ENCODE data around the gene ZNF655.
A peak's percentile ranks its signal among the peaks of the same experiment; 100 is the strongest.
"Not testable (repeated sequence)": the region's sequence is repeated elsewhere in the genome, so short reads cannot be mapped to it uniquely, and the experiment has no call there.

ZNF655 gene

GRCh38 chr7:99561737-99562051 is 3.3 kb downstream of the ZNF655 start:
- no peak for DNase-seq

DNA sequence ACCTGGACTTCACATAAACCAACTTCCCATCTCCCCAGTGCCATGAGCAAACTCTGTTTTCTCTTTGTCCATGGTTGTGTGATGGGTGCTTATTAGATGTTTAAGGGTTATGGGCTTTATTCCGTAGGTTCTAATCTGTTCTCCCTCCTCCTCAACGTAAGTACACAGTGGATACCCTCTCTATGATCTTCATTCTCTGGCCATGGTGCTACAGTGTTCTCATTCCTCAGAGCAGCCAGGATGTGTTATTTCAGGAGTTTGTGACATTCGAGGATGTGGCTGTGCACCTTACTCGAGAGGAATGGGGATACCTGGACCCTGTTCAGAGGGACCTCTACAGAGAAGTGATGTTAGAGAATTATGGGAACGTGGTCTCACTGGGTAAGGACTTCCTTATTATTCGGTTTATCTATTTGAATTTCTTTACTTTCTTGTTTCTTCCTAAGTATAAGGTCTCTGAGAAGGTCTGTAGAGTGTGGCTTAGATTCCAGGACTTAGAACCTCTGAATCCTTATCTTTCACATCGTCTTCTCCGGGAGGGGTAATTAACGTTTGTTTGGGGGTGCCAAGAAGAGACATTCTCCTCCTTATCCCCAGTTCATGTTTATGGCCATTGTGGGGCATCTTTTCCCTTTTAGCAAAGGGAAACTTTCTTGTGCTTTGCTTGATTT is 3.8 kb downstream of the ZNF655 start:
- DNase-seq = no peak

- peak; percentile 64 for DNase-seq
Observed at GRCh38 chr7:99562832-99563231, 4.4 kb downstream of the ZNF655 start.

DNA sequence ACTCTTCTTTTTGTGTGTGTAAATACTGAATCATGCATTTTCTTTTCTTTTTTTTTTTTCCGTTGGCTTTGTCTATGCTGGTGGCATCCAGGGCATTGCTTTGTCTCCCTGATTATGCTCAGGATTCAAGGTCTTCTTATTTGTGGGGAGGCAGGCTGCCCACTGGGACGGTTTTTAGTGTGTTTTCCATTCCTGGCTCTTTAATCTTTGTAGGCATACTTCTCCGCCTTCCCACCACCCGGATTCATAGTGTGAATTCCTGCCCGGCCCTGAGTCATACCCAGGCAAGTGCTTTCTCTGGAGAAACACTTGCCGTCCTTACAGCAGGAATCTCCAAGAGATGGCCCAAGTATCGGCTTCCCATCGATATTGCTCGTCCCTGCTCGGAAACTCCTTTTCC is 5.2 kb downstream of the ZNF655 start:
- no peak for DNase-seq

- DNase-seq = not testable (repeated sequence)
Observed at GRCh38 chr7:99568770-99569169, 10.3 kb downstream of the ZNF655 start.

DNA sequence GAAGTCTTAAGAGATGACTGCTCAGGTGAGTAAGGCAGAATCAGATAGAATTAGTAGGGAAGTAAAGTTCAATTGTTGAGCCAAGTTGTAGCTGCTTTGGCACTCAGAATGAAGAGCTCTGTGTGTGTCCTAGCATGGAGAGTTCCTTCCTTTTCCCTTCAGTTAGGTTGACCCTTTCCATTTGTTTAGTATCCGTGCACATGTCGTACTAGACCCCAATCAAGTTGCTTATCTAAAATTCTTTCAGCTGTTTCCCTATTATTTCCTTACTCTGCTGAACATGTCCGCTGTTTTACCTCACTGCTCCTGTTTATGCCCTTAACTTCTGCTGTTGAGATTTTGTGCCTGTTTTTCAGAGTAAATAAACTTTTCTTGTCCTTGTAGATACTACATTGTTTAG is 13.3 kb downstream of the ZNF655 start:
- DNase-seq = no peak

DNA sequence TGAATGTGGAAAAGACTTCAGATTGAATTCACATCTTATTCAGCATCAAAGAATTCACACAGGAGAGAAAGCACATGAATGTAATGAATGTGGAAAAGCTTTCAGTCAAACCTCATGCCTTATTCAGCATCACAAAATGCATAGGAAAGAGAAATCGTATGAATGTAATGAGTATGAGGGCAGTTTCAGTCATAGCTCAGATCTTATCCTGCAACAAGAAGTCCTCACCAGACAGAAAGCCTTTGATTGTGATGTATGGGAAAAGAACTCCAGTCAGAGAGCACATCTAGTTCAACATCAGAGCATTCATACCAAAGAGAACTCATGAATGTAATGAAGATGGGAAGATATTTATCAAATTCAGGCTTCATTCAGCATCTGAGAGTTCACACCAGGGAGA is 14.8 kb downstream of the ZNF655 start:
- DNase-seq = no peak

DNA sequence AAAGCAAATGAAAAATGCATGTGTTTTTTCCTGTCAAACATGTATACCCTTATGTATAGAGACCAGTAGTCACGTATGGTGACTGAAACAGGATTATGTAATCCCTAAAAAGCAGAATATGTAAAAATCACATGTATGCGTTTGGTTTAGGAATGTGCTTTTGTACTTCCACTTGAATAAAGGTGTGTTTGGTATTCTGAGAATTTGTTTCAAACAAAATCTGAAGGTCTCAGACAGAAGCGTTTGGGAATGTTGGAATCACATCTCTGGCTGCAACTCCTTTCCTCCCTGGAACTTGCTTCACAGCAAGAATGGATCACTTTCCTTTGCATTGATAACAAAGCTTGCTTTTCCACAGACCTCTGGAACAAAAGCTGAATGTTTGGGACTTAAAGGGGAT is 17.8 kb downstream of the ZNF655 start:
- DNase-seq = no peak

DNA sequence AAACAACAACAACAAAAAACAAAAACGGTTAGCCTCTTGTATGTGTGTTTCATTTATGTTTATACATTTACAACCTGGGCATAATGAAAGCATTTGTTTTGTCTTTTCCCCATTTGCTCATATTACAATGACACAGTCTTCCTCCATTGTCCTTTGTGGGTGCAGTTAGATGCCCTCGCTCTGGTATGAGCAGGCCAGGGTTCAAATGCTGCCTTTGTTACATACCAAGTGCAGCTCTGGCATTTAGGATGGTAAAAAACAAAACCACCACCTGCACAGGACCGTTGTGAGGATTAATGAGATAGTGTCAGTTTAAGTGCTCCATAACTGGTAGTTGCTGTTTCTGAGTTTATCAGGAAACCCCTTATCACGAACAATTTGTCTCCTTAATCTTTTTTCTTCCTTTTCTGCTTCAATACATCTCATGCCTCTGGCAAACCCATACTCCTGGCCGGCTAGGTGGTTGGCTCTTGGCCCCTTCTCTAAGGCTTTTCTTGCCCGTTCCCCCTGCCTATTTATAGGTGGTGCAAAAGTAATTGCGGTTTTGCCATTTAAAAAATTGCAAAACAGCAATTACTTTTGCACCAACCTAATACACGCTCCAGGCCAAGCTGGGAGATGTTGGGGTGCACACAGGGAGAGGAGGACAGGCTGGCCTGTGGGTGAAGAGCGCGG is 21.0 kb downstream of the ZNF655 start:
- DNase-seq = no peak

DNA sequence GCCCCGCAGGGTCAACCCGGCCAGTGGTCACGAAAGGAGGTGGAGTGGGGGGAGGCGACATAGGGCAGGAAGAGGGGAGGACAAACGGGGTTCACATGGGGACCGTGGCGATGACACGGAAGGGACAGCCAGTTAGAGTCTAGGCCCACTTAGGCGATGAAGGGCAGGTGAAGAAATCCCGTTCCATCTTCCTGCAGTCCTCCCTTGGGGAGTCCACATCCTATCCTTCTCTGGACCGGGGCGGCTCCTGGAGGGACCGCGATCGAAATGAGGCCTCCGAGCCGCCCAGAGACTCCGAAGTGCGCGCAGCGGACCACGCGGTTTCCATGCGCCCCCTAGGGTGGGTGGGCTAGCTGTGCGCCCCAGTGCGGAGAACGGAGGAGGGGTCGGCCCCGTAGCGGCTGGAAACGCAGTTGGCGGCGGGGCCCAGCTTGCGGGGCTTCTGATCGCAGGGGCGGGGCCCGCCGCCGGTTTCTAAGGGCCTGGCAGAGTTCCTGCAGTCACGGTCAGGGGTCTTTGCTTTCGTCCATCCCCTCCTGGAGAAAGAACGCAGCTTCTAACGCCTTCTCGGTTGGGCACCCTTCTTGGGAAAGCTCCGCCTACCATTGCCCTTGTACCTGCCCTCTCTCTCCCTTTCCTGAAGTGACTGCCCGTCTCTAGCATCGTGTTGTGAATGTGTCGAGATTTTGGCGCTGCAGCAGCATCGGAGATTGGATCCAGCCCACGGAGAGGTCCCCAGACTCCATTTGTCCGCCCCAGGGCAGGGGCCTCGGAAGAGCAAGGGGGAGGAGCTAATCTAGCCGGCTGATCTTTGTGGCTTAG is 21.7 kb downstream of the ZNF655 start:
- DNase-seq = peak; percentile 72

- DNase-seq = not testable (repeated sequence)
Observed at GRCh38 chr7:99580778-99581332, 22.4 kb downstream of the ZNF655 start.

DNA sequence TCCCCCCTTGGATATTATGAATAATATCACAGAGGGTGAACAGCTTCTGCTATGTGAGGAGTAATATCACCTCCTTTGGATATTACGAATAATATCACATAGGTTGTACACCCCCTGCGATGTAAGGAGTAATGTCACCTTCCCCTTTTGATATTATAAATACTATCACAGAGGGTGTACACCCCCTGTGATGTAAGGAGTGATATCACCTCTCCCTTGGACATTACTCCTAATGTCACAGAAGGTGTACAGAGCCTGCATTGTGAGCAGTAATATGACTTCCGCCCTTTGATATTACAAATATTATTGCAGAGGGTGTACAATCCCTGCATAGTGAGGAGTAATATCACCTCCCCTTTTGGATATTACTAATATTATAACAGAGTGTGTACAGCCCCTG is 30.4 kb downstream of the ZNF655 start:
- no peak for DNase-seq

- DNase-seq = no peak
Observed at GRCh38 chr7:99594948-99595745, 36.7 kb downstream of the ZNF655 start.

DNA sequence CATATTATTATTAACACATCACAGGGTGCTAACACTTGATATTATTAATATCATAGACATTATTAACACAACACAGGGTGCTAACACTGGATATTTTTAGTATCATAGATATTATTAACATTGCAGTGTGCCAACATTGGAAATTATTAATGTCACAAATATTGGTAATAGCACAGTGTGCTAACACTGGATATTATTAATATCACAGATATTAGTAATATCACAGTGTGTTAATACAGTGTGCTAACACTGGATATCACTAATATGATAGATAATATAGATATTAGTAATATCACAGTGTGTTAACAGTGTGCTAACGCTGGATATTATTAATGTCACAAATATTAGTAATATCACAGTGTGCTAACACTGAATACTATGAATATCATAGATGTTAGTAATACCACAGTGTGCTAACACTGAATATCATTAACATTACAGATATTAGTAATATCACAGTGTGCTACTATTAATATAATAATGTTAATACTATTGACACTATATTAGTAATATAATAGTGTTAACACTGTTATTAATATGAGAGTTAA is 38.0 kb downstream of the ZNF655 start:
- DNase-seq = no peak

DNA sequence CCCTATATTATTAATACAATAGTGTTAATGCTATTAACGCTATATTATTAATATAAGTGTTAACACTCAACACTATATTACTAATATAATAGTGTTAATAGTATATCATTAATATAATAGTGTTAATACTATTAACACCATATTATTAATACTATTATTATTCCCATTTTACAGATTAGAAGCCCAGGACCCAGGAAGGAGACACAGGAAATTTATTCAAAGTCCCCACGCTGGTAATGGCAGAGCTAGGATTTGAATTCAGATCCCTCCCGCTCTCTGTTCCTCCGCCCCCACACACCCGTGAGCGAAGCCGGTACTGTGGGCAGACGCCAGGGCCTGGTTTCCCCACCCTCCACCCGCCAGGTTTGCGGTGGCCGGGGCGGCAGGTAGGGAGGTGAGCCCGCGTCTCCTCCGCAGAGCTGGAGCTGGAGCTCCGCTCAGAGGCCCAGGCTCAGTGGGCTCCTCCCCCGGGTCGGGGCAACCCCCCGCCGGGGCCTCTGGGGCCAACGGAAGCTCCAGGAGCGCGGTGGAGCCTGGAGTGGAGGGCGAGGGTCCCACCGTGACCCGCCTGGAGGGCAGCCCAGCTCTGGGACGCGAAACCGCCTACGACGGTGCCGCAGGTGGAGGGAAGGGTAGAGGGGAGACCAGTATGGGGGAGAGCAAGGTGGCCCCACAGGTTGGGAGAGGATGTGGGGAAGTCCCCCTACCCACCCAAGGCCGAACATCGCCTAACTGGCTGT is 39.5 kb downstream of the ZNF655 start, which contains the start of gene TMEM225B:
Gene TMEM225B, plus strand, starts transcription at position 506 of the 740 bp plus-strand sequence. CDS start 6,122 bp downstream, outside the sequence.
- no peak for DNase-seq

GRCh38 chr7:99599836-99600235 is 41.4 kb downstream of the ZNF655 start:
- no peak for DNase-seq

DNA sequence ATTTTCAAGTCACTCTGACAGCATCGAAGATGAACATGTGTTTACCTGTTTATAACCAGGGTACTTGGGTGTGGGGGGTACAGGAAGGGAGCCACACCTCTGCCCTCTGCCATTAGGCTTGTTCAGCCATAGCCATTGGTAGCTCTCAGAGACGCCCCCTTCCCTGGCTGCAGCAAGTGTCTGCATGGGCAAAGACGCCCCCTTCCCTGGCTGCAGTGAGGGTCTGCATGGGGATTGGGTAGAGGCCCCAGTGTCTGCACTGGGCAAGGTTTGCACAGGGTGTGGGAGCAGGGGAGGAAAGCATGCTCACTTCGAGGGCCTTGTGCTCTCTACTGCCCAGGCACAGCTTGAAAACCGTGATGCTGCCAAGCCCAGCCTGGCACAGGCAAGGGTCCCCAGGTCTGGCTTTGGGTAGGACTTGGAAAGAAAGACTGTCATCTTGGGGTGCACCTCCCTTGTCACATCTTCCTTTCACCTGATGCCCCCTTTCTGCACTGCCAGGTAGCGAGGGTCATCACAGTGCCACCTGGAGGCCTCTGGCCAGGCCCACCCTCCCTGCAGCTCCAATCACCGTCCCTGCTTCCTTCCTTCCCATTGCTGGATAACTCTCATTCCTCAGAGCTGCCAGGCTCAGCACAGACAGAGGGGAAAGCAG is 43.3 kb downstream of the ZNF655 start:
- no peak for DNase-seq

- DNase-seq = no peak
Observed at GRCh38 chr7:99605527-99605926, 47.1 kb downstream of the ZNF655 start.

- DNase-seq = no peak
Observed at GRCh38 chr7:99606531-99606930, 48.1 kb downstream of the ZNF655 start.

DNA sequence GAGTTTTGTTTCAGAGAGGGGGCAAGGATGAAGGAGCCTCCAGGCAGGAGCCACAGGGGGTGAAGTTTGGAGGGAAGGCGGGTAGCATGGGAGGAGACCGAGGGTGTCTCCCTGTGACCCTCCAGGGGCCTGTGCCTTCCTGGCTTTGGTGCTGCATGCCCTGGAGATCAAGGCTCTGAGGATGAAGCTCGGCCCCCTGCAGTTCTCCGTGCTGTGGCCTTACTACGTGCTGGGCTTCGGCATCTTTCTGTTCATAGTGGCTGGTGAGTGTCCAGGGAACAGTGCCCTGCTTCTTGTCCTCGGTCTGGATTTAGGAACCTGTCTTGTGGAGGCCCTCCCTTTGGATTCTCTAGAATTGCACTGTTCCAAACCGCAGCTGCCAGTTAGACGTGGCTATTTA is 49.1 kb downstream of the ZNF655 start:
- no peak for DNase-seq

DNA sequence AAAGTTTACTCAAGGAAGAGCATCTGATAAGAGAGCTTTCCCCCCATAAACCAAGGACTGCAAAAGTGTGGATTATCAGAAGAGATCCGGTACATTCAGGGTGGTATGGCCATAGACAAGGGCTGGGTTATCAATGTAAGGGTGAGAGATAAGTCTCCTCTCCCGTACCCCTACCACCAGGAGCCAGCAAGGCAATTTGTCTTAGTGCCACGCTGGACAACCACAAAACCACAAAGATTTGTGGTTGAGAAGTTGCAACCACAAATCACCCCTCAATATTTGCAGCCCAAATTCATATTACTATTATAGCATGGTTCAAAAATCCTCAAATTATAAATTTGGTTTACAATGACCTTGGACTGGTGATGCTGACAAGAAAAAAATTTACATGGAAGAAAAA is 56.1 kb downstream of the ZNF655 start:
- DNase-seq = no peak

All from stimulated activated CD8-positive, alpha-beta memory T cell treated with anti-CD3 and anti-CD28 coated beads, Interleukin-4, amount 100 ng/mL, for 48 hours (primary cell).